ENCODE measurements around the gene CHCHD1.

Gene CHCHD1

GRCh38 chr10:73762915-73763314, 18.9 kb upstream of the CHCHD1 start:
- Histone ChIP-seq H2AK5ac (ENCODE audit: low read length) (no peak overlapping the region), H3K18ac (ENCODE audit: low read length) (no peak overlapping the region), H4K91ac (ENCODE audit: low read depth, low read length) (no peak overlapping the region), H3K27ac (ENCODE audit: low read depth, low read length) (no peak overlapping the region), H3K9me3 (ENCODE audit: insufficient read depth, low read depth, low read length) (no peaks in the 10 kb centered on the region), H3K23ac (ENCODE audit: low read length) (no peak overlapping the region), H3K14ac (ENCODE audit: low read length) (no peak overlapping the region), H3K4me2 (ENCODE audit: low read length) (no peak overlapping the region), H2AFZ (ENCODE audit: insufficient read depth, low read length, poor library complexity) (no peak overlapping the region), H4K12ac (ENCODE audit: low read depth, low read length) (no peak overlapping the region), H3K4me1 (ENCODE audit: control insufficient read depth in 1 of 2, insufficient read depth in 2 of 2, low read length in 2 of 2) (peaks cover 0 to 3% of the 10 kb centered on the region in 2 experiments), H3K27me3 (ENCODE audit: insufficient read depth, low read length) (no peaks in the 10 kb centered on the region), H2BK12ac (ENCODE audit: low read length) (no peak overlapping the region), H3K36me3 (ENCODE audit: control insufficient read depth in 1 of 2, insufficient read depth in 2 of 2, low read length in 2 of 2) (peaks cover 43 to 77% of the 10 kb centered on the region in 2 experiments), H3K9ac (ENCODE audit: low read length) (no peak overlapping the region), H2BK5ac (ENCODE audit: low read depth, low read length, poor library complexity) (no peak overlapping the region), H3K79me2 (ENCODE audit: control insufficient read depth, insufficient read depth, low read length, poor library complexity) (no peaks in the 10 kb centered on the region), H3K79me1 (ENCODE audit: low read length) (no peaks in the 10 kb centered on the region), H2BK120ac (ENCODE audit: insufficient read depth, low read length, poor library complexity) (no peak overlapping the region), H4K8ac (ENCODE audit: low read depth, low read length) (no peak overlapping the region), H3K4me3 (ENCODE audit: low read depth, low read length) (no peak overlapping the region), H3K4ac (ENCODE audit: low read depth, low read length) (no peak overlapping the region)
- DNase-seq, result no peak
- WGBS (ENCODE audit: extremely low coverage, insufficient coverage, insufficient read length), result no CpG with 5 or more reads among the region's 2 CpGs

GRCh38 chr10:73763343-73763742, 18.5 kb upstream of the CHCHD1 start:
- Histone ChIP-seq H3K4me1 (ENCODE audit: control insufficient read depth in 1 of 2, insufficient read depth in 2 of 2, low read length in 2 of 2) (peaks cover 0 to 3% of the 10 kb centered on the region in 2 experiments), H3K23ac (ENCODE audit: low read length) (no peak overlapping the region), H3K4me2 (ENCODE audit: low read length) (no peak overlapping the region), H2AFZ (ENCODE audit: insufficient read depth, low read length, poor library complexity) (no peak overlapping the region), H3K9me3 (ENCODE audit: insufficient read depth, low read depth, low read length) (no peaks in the 10 kb centered on the region), H3K18ac (ENCODE audit: low read length) (no peak overlapping the region), H4K91ac (ENCODE audit: low read depth, low read length) (no peak overlapping the region), H4K12ac (ENCODE audit: low read depth, low read length) (no peak overlapping the region), H2AK5ac (ENCODE audit: low read length) (no peak overlapping the region), H3K9ac (ENCODE audit: low read length) (no peak overlapping the region), H2BK12ac (ENCODE audit: low read length) (no peak overlapping the region), H2BK5ac (ENCODE audit: low read depth, low read length, poor library complexity) (no peak overlapping the region), H4K8ac (ENCODE audit: low read depth, low read length) (no peak overlapping the region), H3K4me3 (ENCODE audit: low read depth, low read length) (no peak overlapping the region), H3K4ac (ENCODE audit: low read depth, low read length) (no peak overlapping the region), H3K27me3 (ENCODE audit: insufficient read depth, low read length) (no peaks in the 10 kb centered on the region), H2BK120ac (ENCODE audit: insufficient read depth, low read length, poor library complexity) (no peak overlapping the region), H3K14ac (ENCODE audit: low read length) (no peak overlapping the region), H3K27ac (ENCODE audit: low read depth, low read length) (no peak overlapping the region), H3K79me2 (ENCODE audit: control insufficient read depth, insufficient read depth, low read length, poor library complexity) (no peaks in the 10 kb centered on the region), H3K36me3 (ENCODE audit: control insufficient read depth in 1 of 2, insufficient read depth in 2 of 2, low read length in 2 of 2) (peaks cover 43 to 80% of the 10 kb centered on the region in 2 experiments), H3K79me1 (ENCODE audit: low read length) (no peaks in the 10 kb centered on the region)
- DNase-seq, result no peak
- no CpG with 5 or more reads among the region's 2 CpGs for WGBS (ENCODE audit: extremely low coverage, insufficient coverage, insufficient read length)

GRCh38 chr10:73765066-73765465, 16.8 kb upstream of the CHCHD1 start:
- Histone ChIP-seq H2BK5ac (ENCODE audit: low read depth, low read length, poor library complexity) (no peak overlapping the region), H4K8ac (ENCODE audit: low read depth, low read length) (no peak overlapping the region), H3K14ac (ENCODE audit: low read length) (no peak overlapping the region), H3K27me3 (ENCODE audit: insufficient read depth, low read length) (no peaks in the 10 kb centered on the region), H3K4me1 (ENCODE audit: control insufficient read depth in 1 of 2, insufficient read depth in 2 of 2, low read length in 2 of 2) (peaks cover 0 to 3% of the 10 kb centered on the region in 2 experiments), H3K79me2 (ENCODE audit: control insufficient read depth, insufficient read depth, low read length, poor library complexity) (no peaks in the 10 kb centered on the region), H2BK120ac (ENCODE audit: insufficient read depth, low read length, poor library complexity) (no peak overlapping the region), H3K79me1 (ENCODE audit: low read length) (no peaks in the 10 kb centered on the region), H3K27ac (ENCODE audit: low read depth, low read length) (no peak overlapping the region), H4K12ac (ENCODE audit: low read depth, low read length) (no peak overlapping the region), H3K4me2 (ENCODE audit: low read length) (no peak overlapping the region), H3K18ac (ENCODE audit: low read length) (no peak overlapping the region), H4K91ac (ENCODE audit: low read depth, low read length) (no peak overlapping the region), H3K4ac (ENCODE audit: low read depth, low read length) (no peak overlapping the region), H3K23ac (ENCODE audit: low read length) (no peak overlapping the region), H3K36me3 (ENCODE audit: control insufficient read depth in 1 of 2, insufficient read depth in 2 of 2, low read length in 2 of 2) (peaks cover 49 to 85% of the 10 kb centered on the region in 2 experiments), H3K4me3 (ENCODE audit: low read depth, low read length) (no peak overlapping the region), H2BK12ac (ENCODE audit: low read length) (no peak overlapping the region), H3K9me3 (ENCODE audit: insufficient read depth, low read depth, low read length) (peaks cover 3% of the 10 kb centered on the region), H3K9ac (ENCODE audit: low read length) (no peak overlapping the region), H2AFZ (ENCODE audit: insufficient read depth, low read length, poor library complexity) (no peak overlapping the region), H2AK5ac (ENCODE audit: low read length) (no peak overlapping the region)
- no peak for DNase-seq
- WGBS (ENCODE audit: extremely low coverage, insufficient coverage, insufficient read length), result no CpG with 5 or more reads among the region's 6 CpGs

- H3K4ac ChIP-seq (ENCODE audit: low read depth, low read length), result no peak overlapping the region
- H3K27me3 ChIP-seq (ENCODE audit: insufficient read depth, low read length), result no peaks in the 10 kb centered on the region
- H2AFZ ChIP-seq (ENCODE audit: insufficient read depth, low read length, poor library complexity), result no peak overlapping the region
- H3K9me3 ChIP-seq (ENCODE audit: insufficient read depth, low read depth, low read length), result peaks cover 3% of the 10 kb centered on the region
- no peak overlapping the region for H3K27ac ChIP-seq (ENCODE audit: low read depth, low read length)
- H2AK5ac ChIP-seq (ENCODE audit: low read length), result no peak overlapping the region
- no peak overlapping the region for H3K9ac ChIP-seq (ENCODE audit: low read length)
- H4K91ac ChIP-seq (ENCODE audit: low read depth, low read length), result no peak overlapping the region
- no peak overlapping the region for H3K4me2 ChIP-seq (ENCODE audit: low read length)
- no peak overlapping the region for H3K23ac ChIP-seq (ENCODE audit: low read length)
- H2BK5ac ChIP-seq (ENCODE audit: low read depth, low read length, poor library complexity), result no peak overlapping the region
- WGBS (ENCODE audit: extremely low coverage, insufficient coverage, insufficient read length), result no CpG with 5 or more reads among the region's 11 CpGs
- H2BK120ac ChIP-seq (ENCODE audit: insufficient read depth, low read length, poor library complexity), result no peak overlapping the region
- peaks cover 3 to 10% of the 10 kb centered on the region in 2 experiments for H3K4me1 ChIP-seq (ENCODE audit: control insufficient read depth in 1 of 2, insufficient read depth in 2 of 2, low read length in 2 of 2)
- H3K36me3 ChIP-seq (ENCODE audit: control insufficient read depth in 1 of 2, insufficient read depth in 2 of 2, low read length in 2 of 2), result peaks cover 43 to 72% of the 10 kb centered on the region in 2 experiments
- no peak overlapping the region for H4K8ac ChIP-seq (ENCODE audit: low read depth, low read length)
- peaks cover 12% of the 10 kb centered on the region for H3K79me2 ChIP-seq (ENCODE audit: control insufficient read depth, insufficient read depth, low read length, poor library complexity)
- no peak overlapping the region for H3K4me3 ChIP-seq (ENCODE audit: low read depth, low read length)
- DNase-seq, result no peak
- no peak overlapping the region for H3K18ac ChIP-seq (ENCODE audit: low read length)
- peaks cover 12% of the 10 kb centered on the region for H3K79me1 ChIP-seq (ENCODE audit: low read length)
- H3K14ac ChIP-seq (ENCODE audit: low read length), result no peak overlapping the region
- no peak overlapping the region for H4K12ac ChIP-seq (ENCODE audit: low read depth, low read length)
- no peak overlapping the region for H2BK12ac ChIP-seq (ENCODE audit: low read length)
Measured at GRCh38 chr10:73768881-73769280, 13.0 kb upstream of the CHCHD1 start.

All from trophoblast cell (in vitro differentiated cells and primary cell).